B cell (primary cell): Measurements from ENCODE around the gene STIL.

Source experiments
- EZH2 ChIP-seq: IDR thresholded peaks from 2 replicates; pipeline ENCODE4 v1.6.1; 2012; ENCODE audit warnings: borderline replicate concordance, low read depth, mild to moderate bottlenecking, moderate library complexity, low read length; ENCODE audit not compliant: insufficient read depth, poor library complexity, severe bottlenecking
- TF ChIP-seq, protein P1 (sequence below): fragments of 200-600 bp; IDR thresholded peaks from one replicate; pipeline ENCODE4 v1.8.0; 2022; ENCODE audit warnings: antibody characterized with exemption, mild to moderate bottlenecking

DNA sequence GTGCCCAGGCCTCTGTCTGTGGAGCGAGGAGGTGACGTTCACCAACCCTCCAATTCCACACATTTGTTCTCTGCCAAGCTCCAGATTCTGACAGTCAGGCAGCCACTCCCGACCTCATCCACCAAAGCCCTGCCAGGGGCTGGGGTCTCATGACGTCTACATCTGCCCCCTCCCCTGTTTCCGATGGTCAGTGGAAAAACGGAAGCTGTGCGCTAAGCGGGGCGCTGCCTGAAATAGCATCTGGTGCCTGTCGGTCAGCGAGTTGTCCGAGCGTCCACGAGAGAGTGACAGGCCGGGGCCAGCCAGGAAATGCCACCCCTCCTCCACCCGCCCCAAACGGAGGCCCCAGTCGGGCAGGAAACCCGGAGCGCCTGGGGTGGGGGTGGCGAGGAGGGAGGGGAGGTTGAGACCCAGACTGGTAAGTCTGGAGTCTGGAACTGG, 78.7 kb downstream of the STIL start:
- TF ChIP-seq, protein P1, sequence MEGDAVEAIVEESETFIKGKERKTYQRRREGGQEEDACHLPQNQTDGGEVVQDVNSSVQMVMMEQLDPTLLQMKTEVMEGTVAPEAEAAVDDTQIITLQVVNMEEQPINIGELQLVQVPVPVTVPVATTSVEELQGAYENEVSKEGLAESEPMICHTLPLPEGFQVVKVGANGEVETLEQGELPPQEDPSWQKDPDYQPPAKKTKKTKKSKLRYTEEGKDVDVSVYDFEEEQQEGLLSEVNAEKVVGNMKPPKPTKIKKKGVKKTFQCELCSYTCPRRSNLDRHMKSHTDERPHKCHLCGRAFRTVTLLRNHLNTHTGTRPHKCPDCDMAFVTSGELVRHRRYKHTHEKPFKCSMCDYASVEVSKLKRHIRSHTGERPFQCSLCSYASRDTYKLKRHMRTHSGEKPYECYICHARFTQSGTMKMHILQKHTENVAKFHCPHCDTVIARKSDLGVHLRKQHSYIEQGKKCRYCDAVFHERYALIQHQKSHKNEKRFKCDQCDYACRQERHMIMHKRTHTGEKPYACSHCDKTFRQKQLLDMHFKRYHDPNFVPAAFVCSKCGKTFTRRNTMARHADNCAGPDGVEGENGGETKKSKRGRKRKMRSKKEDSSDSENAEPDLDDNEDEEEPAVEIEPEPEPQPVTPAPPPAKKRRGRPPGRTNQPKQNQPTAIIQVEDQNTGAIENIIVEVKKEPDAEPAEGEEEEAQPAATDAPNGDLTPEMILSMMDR, result no peak
- TF ChIP-seq EZH2, result no peak
